ENCODE measurements around the gene P2RX7. TPM values are rescaled to one million over a fixed set of nuclear protein-coding genes. Genes with fewer than 3 reads are reported as not detected.

The P2RX7 gene
- total RNA-seq, 1 experiment from 2014 or later = 0.55 TPM

GRCh38 chr12:121154793-121155375 lies 22.2 kb downstream of the P2RX7 start (continued):
- TF ChIP-seq CDX4 (CRISPR knock-in tag; IDR thresholded peaks at IDR 0.05; ENCODE audit: borderline replicate concordance) = no peak
- no peak for TF ChIP-seq KAT7 (CRISPR knock-in tag; IDR thresholded peaks at IDR 0.05; ENCODE audit: borderline replicate concordance)
- no peak for TF ChIP-seq NFATC4 (CRISPR knock-in tag; IDR thresholded peaks at IDR 0.05)
- no peak for TF ChIP-seq ZNF232 (CRISPR knock-in tag; IDR thresholded peaks at IDR 0.05)

- Mint-ChIP-seq H3K27ac (no peak overlapping the region), H3K4me1 (peaks cover 19% of the 10 kb centered on the region), H3K36me3 (no peaks in the 10 kb centered on the region; the same call in 1 of the 2 replicates), H3K27me3 (ENCODE audit: low read depth) (peaks cover 9% of the 10 kb centered on the region), H3K9me3 (peaks cover 14% of the 10 kb centered on the region), H3K4me3 (no peak overlapping the region)
- DNase-seq (ENCODE audit: low spot score) (no peak), ATAC-seq (no peak)
- ChIA-PET POLR2A (no interaction called here), CTCF (no interaction called here)
- TF ChIP-seq ZMAT4 (CRISPR knock-in tag; IDR thresholded peaks at IDR 0.05) = no peak
- TF ChIP-seq TP53 (CRISPR knock-in tag; IDR thresholded peaks at IDR 0.05) = no peak
- no peak for TF ChIP-seq AFF4 (CRISPR knock-in tag; IDR thresholded peaks at IDR 0.05; ENCODE audit: borderline replicate concordance)
- no peak for TF ChIP-seq MAX (CRISPR knock-in tag; IDR thresholded peaks at IDR 0.05)
- no peak for TF ChIP-seq ATF6 (CRISPR knock-in tag; IDR thresholded peaks at IDR 0.05)
- no peak for TF ChIP-seq GABPB1 (CRISPR knock-in tag; IDR thresholded peaks at IDR 0.05)
- no peak for TF ChIP-seq ZBTB21 (CRISPR knock-in tag; IDR thresholded peaks at IDR 0.05; ENCODE audit: borderline replicate concordance)
- no peak for TF ChIP-seq JAZF1 (CRISPR knock-in tag; IDR thresholded peaks at IDR 0.05)
- TF ChIP-seq RELA (CRISPR knock-in tag; IDR thresholded peaks at IDR 0.05; ENCODE audit: borderline replicate concordance) = no peak
- TF ChIP-seq ZNF423 (CRISPR knock-in tag; IDR thresholded peaks at IDR 0.05) = no peak
- TF ChIP-seq TEAD1 (CRISPR knock-in tag; IDR thresholded peaks at IDR 0.05) = no peak
- TF ChIP-seq ZNF532 (CRISPR knock-in tag; IDR thresholded peaks at IDR 0.05; ENCODE audit: borderline replicate concordance) = no peak
- TF ChIP-seq SMAD3 (CRISPR knock-in tag; IDR thresholded peaks at IDR 0.05; ENCODE audit: borderline replicate concordance) = no peak
These were observed 23.7 kb downstream of the P2RX7 start for GRCh38 chr12:121156365-121156764.
